Stimulated activated CD4-positive, alpha-beta T cell treated with anti-CD3 and anti-CD28 coated beads, Interleukin-1b, Interleukin-23, amount 100 ng/mL, for 4 hours (primary cell): ENCODE data around the gene KRTAP10-7.
"Not testable (repeated sequence)": the region's sequence is repeated elsewhere in the genome, so short reads cannot be mapped to it uniquely, and the experiment has no call there.

Source experiments
- DNase-seq, 2 donors: peaks; one replicate each; pipeline ENCODE4 v3.0.0-alpha.2; 2020; ENCODE audit warnings: low read depth in 2 of 2

The KRTAP10-7 gene

GRCh38 chr21:44611551-44611950 is 11.2 kb downstream of the KRTAP10-7 start:
- DNase-seq: no peak

- DNase-seq: no peak
Measured at GRCh38 chr21:44612029-44612486, 11.7 kb downstream of the KRTAP10-7 start, which contains the start of gene KRTAP10-8. TSS of gene KRTAP10-8 (plus strand) at chr21:44612079. CDS start at chr21:44612101, 22 bp downstream.

- no peak for DNase-seq
Measured at GRCh38 chr21:44612669-44613229, 12.4 kb downstream of the KRTAP10-7 start.

GRCh38 chr21:44613386-44614155 is 13.2 kb downstream of the KRTAP10-7 start:
- DNase-seq: no peak

- no peak for DNase-seq
Measured at GRCh38 chr21:44614161-44614631, 13.8 kb downstream of the KRTAP10-7 start.

GRCh38 chr21:44614961-44615391 is 14.6 kb downstream of the KRTAP10-7 start:
- DNase-seq: no peak

GRCh38 chr21:44615466-44615865 is 15.1 kb downstream of the KRTAP10-7 start:
- no peak for DNase-seq

- DNase-seq: no peak
Measured at GRCh38 chr21:44615911-44616590, 15.7 kb downstream of the KRTAP10-7 start.

GRCh38 chr21:44616591-44616926 is 16.2 kb downstream of the KRTAP10-7 start:
- no peak for DNase-seq

GRCh38 chr21:44617071-44617501 is 16.7 kb downstream of the KRTAP10-7 start:
- DNase-seq: no peak

GRCh38 chr21:44618504-44618903 is 18.1 kb downstream of the KRTAP10-7 start:
- no peak for DNase-seq

- peak; percentile 23 to 53 for DNase-seq
Measured at GRCh38 chr21:44618909-44619308, 18.5 kb downstream of the KRTAP10-7 start.

GRCh38 chr21:44619886-44620285 is 19.5 kb downstream of the KRTAP10-7 start:
- no peak for DNase-seq

GRCh38 chr21:44623575-44623974 is 23.2 kb downstream of the KRTAP10-7 start:
- no peak for DNase-seq

- DNase-seq: no peak
Measured at GRCh38 chr21:44625756-44626155, 25.4 kb downstream of the KRTAP10-7 start.

GRCh38 chr21:44626262-44626661 is 25.9 kb downstream of the KRTAP10-7 start:
- DNase-seq: no peak

- DNase-seq: no peak
Measured at GRCh38 chr21:44626673-44627143, 26.3 kb downstream of the KRTAP10-7 start, which contains the start of gene KRTAP10-9. TSS of gene KRTAP10-9 (plus strand) at chr21:44627093. CDS start at chr21:44627172, 79 bp downstream.

- DNase-seq: not testable (repeated sequence)
Measured at GRCh38 chr21:44627181-44627822, 26.9 kb downstream of the KRTAP10-7 start.

GRCh38 chr21:44627831-44628233 is 27.4 kb downstream of the KRTAP10-7 start:
- not testable (repeated sequence) for DNase-seq

- DNase-seq: no peak
Measured at GRCh38 chr21:44628707-44629391, 28.5 kb downstream of the KRTAP10-7 start.

- no peak for DNase-seq
Measured at GRCh38 chr21:44630440-44630839, 30.0 kb downstream of the KRTAP10-7 start.
